HepG2 (cell line): Measurements from ENCODE around the gene PGPEP1. TPM values are rescaled to one million over a fixed set of nuclear protein-coding genes. Genes with fewer than 3 reads are reported as not detected.

Experiments used
- ATAC-seq: fragments of 200-7000 bp; cut with Tn5 transposase; 3 replicates; pipeline ENCODE4 v1.9.1; 2020; ENCODE audit warnings: mild to moderate bottlenecking, moderate library complexity
- BruUV-seq: library from RNA; stranded (reverse); fragments of 400-500 nt; replicated peaks from 2 replicates; lab custom pipeline; 2021; lab: Mats Ljungman, UMichigan
- CTCF ChIA-PET: fragments of 300-600 bp; formaldehyde crosslinking; extraction: SDS; loops from one replicate; lab custom pipeline; 2021; ENCODE audit warnings: low total read pairs, inconsistent platforms, low intra/inter-chr PET ratio; lab: Yijun Ruan, JAX
- POLR2A ChIA-PET: fragments of 350-600 bp; sonication (Branson Sonifier 250); formaldehyde crosslinking; loops from one replicate; lab custom pipeline; 2020; ENCODE audit warnings: antibody characterized with exemption, inconsistent platforms; lab: Yijun Ruan, JAX
- DNase-seq: peaks from one replicate; pipeline ENCODE4 v3.0.0-alpha.2; 2015; ENCODE audit warnings: low spot score
- FAIRE-seq: peaks from 3 replicates; lab custom pipeline; 2011; peaks lifted over from hg19 to GRCh38; lab: Jason Lieb, UNC
- H2AFZ ChIP-seq: one replicate; pipeline ENCODE4 v1.6.1; 2011; ENCODE audit warnings: low read length, inconsistent platforms
- H3K27ac ChIP-seq: fragments of 300-600 bp; 3 replicates; pipeline ENCODE4 v1.8.0; 2011; ENCODE audit warnings: mixed run types, mild to moderate bottlenecking, mixed read lengths, low read length, inconsistent platforms; ENCODE audit not compliant: insufficient read depth; ENCODE audit errors: extremely low read length
- H3K27me3 ChIP-seq, 2 experiments: fragments of 200-600 bp in 1 of 2; 2 replicates in 1 of 2; 3 replicates in 1 of 2; pipeline versions ENCODE4 v1.6.0 to v1.8.0; 2011; ENCODE audit warnings: low read length in 2 of 2, mild to moderate bottlenecking in 2 of 2, moderate library complexity in 2 of 2, inconsistent platforms in 1 of 2; ENCODE audit not compliant: insufficient read depth in 2 of 2, control insufficient read depth in 1 of 2
- H3K36me3 ChIP-seq, 2 experiments: fragments of 200-600 bp in 1 of 2; replicated peaks in 1 of 2; 2 replicates in 1 of 2; 3 replicates in 1 of 2; pipeline versions ENCODE4 v1.5.1 to v1.8.0; 2011; ENCODE audit warnings: low read length in 2 of 2, inconsistent platforms in 1 of 2; ENCODE audit not compliant: insufficient read depth in 2 of 2, control insufficient read depth in 1 of 2
- H3K4me1 ChIP-seq: 2 replicates; pipeline ENCODE4 v1.5.1; 2012; ENCODE audit warnings: low read length, inconsistent platforms; ENCODE audit not compliant: insufficient read depth
- H3K4me2 ChIP-seq: 2 replicates; pipeline ENCODE4 v1.6.0; 2011; ENCODE audit warnings: low read depth, low read length, inconsistent platforms
- H3K4me3 ChIP-seq, 3 experiments: fragments of 200-600 bp in 1 of 3; sonication (generic), shearing (Covaris generic) in 1 of 3; replicated peaks in 1 of 3; 2 replicates each; pipeline ENCODE4 v1.5.1; 2011 to 2016; ENCODE audit warnings: low read length in 3 of 3, inconsistent platforms in 2 of 3, low read depth in 2 of 3, mild to moderate bottlenecking in 2 of 3, control low read depth in 1 of 3, mixed read lengths in 1 of 3; ENCODE audit not compliant: insufficient read depth in 1 of 3
- H3K79me2 ChIP-seq: one replicate; pipeline ENCODE4 v1.6.1; 2011; ENCODE audit warnings: low read length, inconsistent platforms; ENCODE audit not compliant: insufficient read depth
- H3K9ac ChIP-seq: 2 replicates; pipeline ENCODE4 v1.6.0; 2011; ENCODE audit warnings: mild to moderate bottlenecking, low read depth, low read length, inconsistent platforms; ENCODE audit not compliant: insufficient read depth
- H3K9me3 ChIP-seq: 2 replicates; pipeline ENCODE4 v1.5.1; 2012; ENCODE audit warnings: mild to moderate bottlenecking, low read length
- H4K20me1 ChIP-seq: 2 replicates; pipeline ENCODE4 v1.6.0; 2011; ENCODE audit warnings: inconsistent platforms, mild to moderate bottlenecking, low read length, moderate library complexity; ENCODE audit not compliant: insufficient read depth
- LBX2 ChIP-seq: sonication (generic); formaldehyde crosslinking; IDR thresholded peaks from 2 replicates; pipeline ENCODE4 v1.5.0; 2020; ENCODE audit warnings: missing genetic modification reagents, mild to moderate bottlenecking, borderline replicate concordance
- TBL1XR1 ChIP-seq: fragments of 150-350 bp; IDR thresholded peaks from 2 replicates; pipeline ENCODE4 v1.6.1; 2014; ENCODE audit warnings: borderline replicate concordance, low read length; ENCODE audit not compliant: partially characterized antibody
- ZNF121 ChIP-seq: sonication (generic); formaldehyde crosslinking; IDR thresholded peaks from 2 replicates; pipeline ENCODE4 v1.5.0; 2020; ENCODE audit warnings: mild to moderate bottlenecking, missing genetic modification reagents
- WGBS: methylation state at CpG from one replicate; pipeline ENCODE4 v1.1.6; 2017; ENCODE audit warnings: low lambda C conversion rate; 5-methylcytosine and 5-hydroxymethylcytosine counted together
- in situ Hi-C: cut with HindIII; loops from 2 replicates; pipeline ENCODE4 v1.10.0; 2017; ENCODE audit warnings: low pct_unique_long_range_greater_than_20kb; ENCODE audit not compliant: extremely low pct_ligation_motif_present
- intact Hi-C: fragments of 100-400 bp; cut with micrococcal nuclease; formaldehyde crosslinking; loops from one replicate; pipeline ENCODE4 v1.10.0; 2022; ENCODE audit not compliant: unreplicated experiment
- polyA plus RNA-seq, 8 experiments: library from polyadenylated mRNA; depleted of rRNA in 3 of 8; stranded (reverse) in 7 of 8; unstranded in 1 of 8; fragments of >200 nt; fragmentation: Illumina TruSeq in 4 of 8; extraction: Trizol in 4 of 8; gene quantifications; 2 replicates each; pipeline versions ENCODE4 v1.2.1 to v1.2.3, GENCODE V29; 2011 to 2016; ENCODE audit warnings: low read depth in 4 of 8, missing spikeins in 1 of 8, mixed read lengths in 1 of 8; ENCODE audit not compliant: insufficient read depth in 1 of 8
- total RNA-seq, 5 experiments: library from RNA; depleted of rRNA; stranded (reverse); fragments of >200 nt; fragmentation: Illumina TruSeq; extraction: Trizol; gene quantifications; 2 replicates each; pipeline ENCODE4 v1.2.3, GENCODE V29; 2016; ENCODE audit warnings: low read depth in 1 of 5

Gene PGPEP1
- total and polyA plus RNA-seq, 2 of the 13 experiments (the other 11 are each of a cell fraction or from before 2014, with no cell fraction given): 53.1 to 56.6 TPM

- TF ChIP-seq LBX2 (CRISPR knock-in tag): no peak
Observed at GRCh38 chr19:18312092-18312534, 28.3 kb upstream of the PGPEP1 start (continued).

- 93% methylated on average over 3 of the region's 3 CpGs for WGBS
- CTCF ChIA-PET: no interaction called here
- peak; percentile 54; the same call in 1 of the 2 replicates for TF ChIP-seq ZNF121
- TF ChIP-seq TBL1XR1: no peak
- TF ChIP-seq, all 625 proteins: peak for 1
Observed at GRCh38 chr19:18313398-18313797, 27.0 kb upstream of the PGPEP1 start.

More at GRCh38 chr19:18313398-18313797, 27.0 kb upstream of the PGPEP1 start:
- ATAC-seq (no peak), DNase-seq (no peak), FAIRE-seq (no peak)
- BruUV-seq: no TSS peak
- Histone ChIP-seq H3K4me3 (no peak overlapping the region), H4K20me1 (no peaks in the 10 kb centered on the region), H3K79me2 (peaks cover 2% of the 10 kb centered on the region), H3K9me3 (no peaks in the 10 kb centered on the region), H3K27ac (no peak overlapping the region), H3K36me3 (peaks cover 5 to 24% of the 10 kb centered on the region in 2 experiments; a peak in 4 of 5 replicates), H2AFZ (no peak overlapping the region), H3K27me3 (no peaks in the 10 kb centered on the region), H3K9ac (no peak overlapping the region), H3K4me1 (peaks cover 93% of the 10 kb centered on the region), H3K4me2 (no peak overlapping the region)
- intact Hi-C loops: no loop called here
- POLR2A ChIA-PET: interaction anchor here (0.9 to 11.4 kb wide), 3 partner anchors 9 to 38 kb away, joined by 3 to 251 read pairs (median 6); partner anchors contain the start of gene LSM4
- in situ Hi-C loops: no loop called here
